AG08395 (cell line): ENCODE measurements around the gene SULT2B1.
A peak's percentile ranks its signal among the peaks of the same experiment; 100 is the strongest.
"Not testable (repeated sequence)": the region's sequence is repeated elsewhere in the genome, so short reads cannot be mapped to it uniquely, and the experiment has no call there.

Experiments used
- DNase-seq: peaks from one replicate; pipeline ENCODE4 v3.0.0; 2012; ENCODE audit warnings: mixed read lengths, low spot score

SULT2B1 gene

GRCh38 chr19:48551437-48552302 is at the start of gene SULT2B1:
TSS of gene SULT2B1 (plus strand) at chr19:48552172. CDS start at chr19:48552253, 81 bp downstream.
- DNase-seq, result no peak

- DNase-seq, result no peak
Observed at GRCh38 chr19:48502350-48503018, 49.5 kb upstream of the SULT2B1 start.

- DNase-seq, result peak; percentile 63
Observed at GRCh38 chr19:48506138-48506733, 45.7 kb upstream of the SULT2B1 start.

GRCh38 chr19:48507911-48508439 is 44.0 kb upstream of the SULT2B1 start:
- DNase-seq, result no peak

GRCh38 chr19:48508729-48509411 is 43.1 kb upstream of the SULT2B1 start:
- no peak for DNase-seq

- DNase-seq, result no peak
Observed at GRCh38 chr19:48509467-48510194, 42.3 kb upstream of the SULT2B1 start.

GRCh38 chr19:48510421-48511268 is 41.3 kb upstream of the SULT2B1 start:
- peak; percentile 56 for DNase-seq

GRCh38 chr19:48511321-48511731 is 40.6 kb upstream of the SULT2B1 start:
- no peak for DNase-seq

- no peak for DNase-seq
Observed at GRCh38 chr19:48511800-48512503, 40.0 kb upstream of the SULT2B1 start, which contains the start of gene LMTK3. TSS of gene LMTK3 (minus strand) at chr19:48511835. CDS start at chr19:48511576, 259 bp downstream.

GRCh38 chr19:48512504-48513288 is 39.3 kb upstream of the SULT2B1 start:
- DNase-seq, result no peak

- peak; percentile 75 for DNase-seq
Observed at GRCh38 chr19:48513289-48514122, 38.5 kb upstream of the SULT2B1 start.

GRCh38 chr19:48514123-48514458 is 37.9 kb upstream of the SULT2B1 start:
- no peak for DNase-seq

- no peak for DNase-seq
Observed at GRCh38 chr19:48516536-48516935, 35.4 kb upstream of the SULT2B1 start.

GRCh38 chr19:48518207-48518606 is 33.8 kb upstream of the SULT2B1 start:
- DNase-seq, result no peak

GRCh38 chr19:48519426-48519825 is 32.5 kb upstream of the SULT2B1 start:
- DNase-seq, result not testable (repeated sequence)

GRCh38 chr19:48520134-48520533 is 31.8 kb upstream of the SULT2B1 start:
- no peak for DNase-seq

GRCh38 chr19:48524221-48524620 is 27.8 kb upstream of the SULT2B1 start:
- DNase-seq, result no peak

GRCh38 chr19:48524732-48525131 is 27.2 kb upstream of the SULT2B1 start:
- no peak for DNase-seq
